Measurements from ENCODE around the gene MISP.

Gene MISP

GRCh38 chr19:751501-752341 is 809 bp downstream of the MISP start:
- no peak for TF ChIP-seq GATA3 (IDR thresholded peaks at IDR 0.05; ENCODE audit: low read depth, low read length)
- TF ChIP-seq GATA2 (IDR thresholded peaks at IDR 0.05; ENCODE audit: low read depth, low read length), result no peak

- no peak for TF ChIP-seq GATA2 (IDR thresholded peaks at IDR 0.05; ENCODE audit: low read depth, low read length)
- TF ChIP-seq GATA3 (IDR thresholded peaks at IDR 0.05; ENCODE audit: low read depth, low read length), result no peak
These were observed 2.0 kb downstream of the MISP start for GRCh38 chr19:752652-753517.

GRCh38 chr19:754530-754929 is 3.6 kb downstream of the MISP start:
- no peak for TF ChIP-seq GATA3 (IDR thresholded peaks at IDR 0.05; ENCODE audit: low read depth, low read length)
- no peak for TF ChIP-seq GATA2 (IDR thresholded peaks at IDR 0.05; ENCODE audit: low read depth, low read length)

GRCh38 chr19:755063-755462 is 4.2 kb downstream of the MISP start:
- no peak for TF ChIP-seq GATA2 (IDR thresholded peaks at IDR 0.05; ENCODE audit: low read depth, low read length)
- no peak for TF ChIP-seq GATA3 (IDR thresholded peaks at IDR 0.05; ENCODE audit: low read depth, low read length)

GRCh38 chr19:756236-756635 is 5.3 kb downstream of the MISP start:
- TF ChIP-seq GATA2 (IDR thresholded peaks at IDR 0.05; ENCODE audit: low read depth, low read length) (no peak), GATA3 (IDR thresholded peaks at IDR 0.05; ENCODE audit: low read depth, low read length) (no peak)

- TF ChIP-seq GATA3 (IDR thresholded peaks at IDR 0.05; ENCODE audit: low read depth, low read length), result no peak
- no peak for TF ChIP-seq GATA2 (IDR thresholded peaks at IDR 0.05; ENCODE audit: low read depth, low read length)
These were observed 6.1 kb downstream of the MISP start for GRCh38 chr19:756821-757688.

GRCh38 chr19:757811-758668 is 7.1 kb downstream of the MISP start:
- no peak for TF ChIP-seq GATA2 (IDR thresholded peaks at IDR 0.05; ENCODE audit: low read depth, low read length)

- TF ChIP-seq GATA3 (IDR thresholded peaks at IDR 0.05; ENCODE audit: low read depth, low read length) (no peak), GATA2 (IDR thresholded peaks at IDR 0.05; ENCODE audit: low read depth, low read length) (no peak)
These were observed 12.3 kb downstream of the MISP start for GRCh38 chr19:763181-763580.

- TF ChIP-seq GATA2 (IDR thresholded peaks at IDR 0.05; ENCODE audit: low read depth, low read length) (no peak), GATA3 (IDR thresholded peaks at IDR 0.05; ENCODE audit: low read depth, low read length) (no peak)
These were observed 13.0 kb downstream of the MISP start for GRCh38 chr19:763869-764268.

- TF ChIP-seq GATA3 (IDR thresholded peaks at IDR 0.05; ENCODE audit: low read depth, low read length), result no peak
These were observed 13.4 kb downstream of the MISP start for GRCh38 chr19:764301-764700.

GRCh38 chr19:765179-765738 is 14.3 kb downstream of the MISP start:
- no peak for TF ChIP-seq GATA2 (IDR thresholded peaks at IDR 0.05; ENCODE audit: low read depth, low read length)
- TF ChIP-seq GATA3 (IDR thresholded peaks at IDR 0.05; ENCODE audit: low read depth, low read length), result no peak

GRCh38 chr19:768424-768823 is 17.5 kb downstream of the MISP start:
- TF ChIP-seq GATA3 (IDR thresholded peaks at IDR 0.05; ENCODE audit: low read depth, low read length) (no peak), GATA2 (IDR thresholded peaks at IDR 0.05; ENCODE audit: low read depth, low read length) (no peak)

GRCh38 chr19:769616-770015 is 18.7 kb downstream of the MISP start:
- TF ChIP-seq GATA3 (IDR thresholded peaks at IDR 0.05; ENCODE audit: low read depth, low read length) (no peak), GATA2 (IDR thresholded peaks at IDR 0.05; ENCODE audit: low read depth, low read length) (no peak)

All from SH-SY5Y (cell line).